ENCODE measurements around the gene ZNF300. TPM values are rescaled to one million over a fixed set of nuclear protein-coding genes. Genes with fewer than 3 reads are reported as not detected.

Gene ZNF300
- total RNA-seq = 4.6 and 5.5 TPM in 2 replicates

GRCh38 chr5:150904479-150905311, at the start of gene ZNF300:
TSS of gene ZNF300 (minus strand) at chr5:150904980. CDS start at chr5:150903155, 1,825 bp downstream.

GRCh38 chr5:150846308-150846653, 58.5 kb downstream of the ZNF300 start, which contains the start of gene IRGM:
TSS of gene IRGM (plus strand) at chr5:150846521. CDS start at chr5:150848124, 1,603 bp downstream.

Other genes with a start within 250 kb of the ZNF300 start
- gene MYOZ3, start 243.7 kb downstream of the ZNF300 start, total RNA-seq = 0.14 and 0.37 TPM in 2 replicates
- gene RBM22, start 203.9 kb downstream of the ZNF300 start, total RNA-seq = 12.8 and 15.2 TPM in 2 replicates
- 44.7 and 48.4 TPM in 2 replicates for gene DCTN4, start 146.0 kb downstream of the ZNF300 start, total RNA-seq
- gene SMIM3, start 126.2 kb downstream of the ZNF300 start, total RNA-seq = 27.7 and 53.1 TPM in 2 replicates
- gene IRGM, start 58.5 kb downstream of the ZNF300 start, total RNA-seq = under 0.01 TPM in 1 of 2 replicates, not detected in the other
- gene GPX3, start 115.6 kb upstream of the ZNF300 start, total RNA-seq = 20.1 and 35.2 TPM in 2 replicates
- gene TNIP1, start 176.1 kb upstream of the ZNF300 start, total RNA-seq = 60.0 and 67.9 TPM in 2 replicates